ENCODE measurements around the gene RAB11FIP5. TPM values are rescaled to one million over a fixed set of nuclear protein-coding genes. Genes with fewer than 3 reads are reported as not detected.

RAB11FIP5 gene
- total and polyA plus RNA-seq, 9 of the 15 experiments (the other 6 are each of a cell fraction or from before 2014, with no cell fraction given) = 1.7 to 14.4 (median 6.4) TPM

- Histone ChIP-seq H3K79me2 (ENCODE audit: control insufficient read depth, insufficient read depth, low read length) (no peaks in the 10 kb centered on the region), H3K9me1 (ENCODE audit: control insufficient read depth, insufficient read depth, low read length) (no peaks in the 10 kb centered on the region), H3K27ac (ENCODE audit: extremely low read depth, low read depth, low read length) (no peak overlapping the region), H3K4me1 (replicated peaks in 1 of 2; ENCODE audit: control insufficient read depth in 2 of 2, insufficient read depth in 2 of 2, low read length in 2 of 2) (no peaks in the 10 kb centered on the region), H4K20me1 (replicated peaks; ENCODE audit: control insufficient read depth, insufficient read depth, low read length) (no peaks in the 10 kb centered on the region), H3K4me3 (no peak overlapping the region), H2AFZ (ENCODE audit: low read depth, low read length) (no peak overlapping the region), H3K9me3 (replicated peaks; ENCODE audit: control insufficient read depth, insufficient read depth, low read depth, low read length) (no peaks in the 10 kb centered on the region), H3K36me3 (ENCODE audit: control insufficient read depth, insufficient read depth, low read length) (no peaks in the 10 kb centered on the region), H3K27me3 (ENCODE audit: control insufficient read depth in 2 of 2, insufficient read depth in 2 of 2, low read length in 2 of 2) (peaks cover 2 to 9% of the 10 kb centered on the region in 2 experiments; a peak in 4 of 5 replicates), H3K9ac (ENCODE audit: insufficient read depth in 1 of 2, low read depth in 2 of 2, low read length in 2 of 2) (no peak overlapping the region), H3K4me2 (ENCODE audit: insufficient read depth, low read length) (no peak overlapping the region)
- no peak for DNase-seq (ENCODE audit: extremely low read depth in 1 of 4, low spot score in 3 of 4)
- in situ Hi-C loops (cut with MboI) (no loop called here), intact Hi-C loops (cut with micrococcal nuclease) (no loop called here)
- FAIRE-seq = no peak
- BruUV-seq (replicated peaks) = no TSS peak
- TF ChIP-seq THAP12 (CRISPR knock-in tag; IDR thresholded peaks at IDR 0.05) (no peak), PREB (CRISPR knock-in tag; IDR thresholded peaks at IDR 0.05) (no peak), GABPB1 (CRISPR knock-in tag; IDR thresholded peaks at IDR 0.05) (no peak), STAT6 (CRISPR knock-in tag; IDR thresholded peaks at IDR 0.05) (no peak), ARID3A (IDR thresholded peaks at IDR 0.05; ENCODE audit: borderline replicate concordance, low read depth, low read length) (no peak)
- POLR2A ChIA-PET = interaction anchor here (0.7 to 1.2 kb wide), 2 partner anchors 28 to 121 kb away, joined by 3 read pairs; no protein-coding TSS in a partner anchor
- CTCF ChIA-PET (ENCODE audit: low intra/inter-chr PET ratio) = no interaction called here
- ATAC-seq = no peak
- 3% methylated on average over 4 of the region's 4 CpGs for WGBS (ENCODE audit: insufficient coverage, low coverage, missing lambda C conversion rate)
Observed at GRCh38 chr2:73134471-73134870, 21.7 kb upstream of the RAB11FIP5 start.
